ENCODE measurements around the gene ACTMAP. TPM values are rescaled to one million over a fixed set of nuclear protein-coding genes. Genes with fewer than 3 reads are reported as not detected.

Gene ACTMAP
- total and polyA plus RNA-seq, 2 of the 8 experiments (the other 6 are each of a cell fraction or from before 2014, with no cell fraction given), result 24.1 to 26.5 TPM

- Histone ChIP-seq H2BK120ac (replicated peaks; ENCODE audit: low read depth, low read length) (peak overlapping the region; percentile 82), H2BK5ac (ENCODE audit: low read depth, low read length) (peak overlapping the region; percentile 87), H3K27me3 (replicated peaks in 1 of 4; ENCODE audit: control insufficient read depth in 3 of 4, extremely low read depth in 1 of 4, insufficient read depth in 3 of 4, low read length in 3 of 4) (no peaks in the 10 kb centered on the region), H2AK5ac (ENCODE audit: low read depth, low read length) (peak overlapping the region; percentile 28; the same call in 1 of the 2 replicates), H3K9me3 (ENCODE audit: insufficient read depth in 2 of 2, low read depth in 1 of 2, low read length in 1 of 2) (no peaks in the 10 kb centered on the region), H3K56ac (replicated peaks; ENCODE audit: insufficient read length, low read depth, low read length) (no peak overlapping the region), H4K91ac (replicated peaks; ENCODE audit: insufficient read length, low read length) (peak overlapping the region; percentile 90), H2BK15ac (ENCODE audit: low read length) (peak overlapping the region; percentile 88; the same call in 1 of the 2 replicates), H3K23ac (ENCODE audit: insufficient read length) (no peak overlapping the region), H3K18ac (ENCODE audit: extremely low read depth, low read length) (peak overlapping the region; percentile 95), H2BK20ac (ENCODE audit: low read length) (no peak overlapping the region), H3K79me2 (ENCODE audit: control insufficient read depth in 1 of 2, insufficient read depth in 2 of 2, low read length in 2 of 2) (peaks cover 0 to 21% of the 10 kb centered on the region in 2 experiments; a peak in 3 of 4 replicates), H3K4me1 (replicated peaks in 1 of 4; ENCODE audit: control insufficient read depth in 3 of 4, insufficient read depth in 4 of 4, low read length in 3 of 4) (peaks cover 0 to 25% (median 15%) of the 10 kb centered on the region in 4 experiments; a peak in 6 of 7 replicates), H3K9ac (replicated peaks in 1 of 4; ENCODE audit: extremely low read depth in 1 of 4, low read depth in 3 of 4, low read length in 3 of 4) (peak overlapping the region in 1 of 4 experiments; percentile 73; a peak in 3 of 7 replicates), H3K14ac (ENCODE audit: insufficient read length) (no peak overlapping the region), H3K79me1 (ENCODE audit: low read depth, low read length) (peaks cover 12% of the 10 kb centered on the region), H3K23me2 (ENCODE audit: low read depth, low read length) (peaks cover 13% of the 10 kb centered on the region), H3K4me3 (ENCODE audit: extremely low read depth in 1 of 4, insufficient read depth in 2 of 4, low read depth in 3 of 4, low read length in 4 of 4) (peak overlapping the region in 1 of 4 experiments; percentile 70; a peak in 3 of 8 replicates), H4K20me1 (replicated peaks in 1 of 2; ENCODE audit: control insufficient read depth in 1 of 2, insufficient read depth in 2 of 2, low read length in 2 of 2) (peaks cover 6 to 14% of the 10 kb centered on the region in 2 experiments), H2AFZ (ENCODE audit: low read length) (no peak overlapping the region), H4K8ac (ENCODE audit: extremely low read depth, insufficient read depth, low read length) (peak overlapping the region; percentile 86), H3K36me3 (ENCODE audit: control insufficient read depth in 2 of 4, insufficient read depth in 4 of 4, low read length in 3 of 4) (peaks cover 0 to 15% (median 8%) of the 10 kb centered on the region in 4 experiments; a peak in 5 of 8 replicates), H3K27ac (ENCODE audit: low read depth, low read length) (peak overlapping the region; percentile 86; the same call in 1 of the 2 replicates), H3K4ac (replicated peaks; ENCODE audit: insufficient read length, low read depth, low read length) (peak overlapping the region; percentile 93), H4K5ac (ENCODE audit: insufficient read length, low read depth, low read length) (peak overlapping the region; percentile 78), H3K4me2 (ENCODE audit: insufficient read depth in 1 of 2, low read depth in 2 of 2, low read length in 2 of 2) (peak overlapping the region; percentile 89 to 94), H2BK12ac (ENCODE audit: low read depth, low read length) (peak overlapping the region; percentile 75)
- DNase-seq (ENCODE audit: low read depth in 1 of 2, low spot score in 2 of 2), result peak in 1 of 2 experiments; percentile 59
- POLR2A ChIA-PET (ENCODE audit: partially characterized antibody), result interaction anchor here (0.5 to 3.0 kb wide), 20 partner anchors 8 to 1191 kb away, joined by 3 to 24 read pairs (median 4); partner anchors contain the start of genes ACTMAP, COQ8B, EGLN2 and ITPKC
- CTCF ChIA-PET (ENCODE audit: partially characterized antibody), result interaction anchor here (0.9 to 3.2 kb wide), 7 partner anchors 10 to 470 kb away, joined by 3 to 15 read pairs (median 3); partner anchors contain the start of genes COQ8B and ITPKC
- FAIRE-seq, result no peak
- 0 out of 2 replicates have a peak, but pooled peaks have one; percentile 25 for TF ChIP-seq TAF1 (IDR thresholded peaks at IDR 0.05; ENCODE audit: low read depth, low read length)
- 0 out of 2 replicates have a peak, but pooled peaks have one; percentile 0 for TF ChIP-seq RBBP5 (IDR thresholded peaks at IDR 0.05; ENCODE audit: borderline replicate concordance, low read depth, low read length)
- TF ChIP-seq SP2 (IDR thresholded peaks at IDR 0.05; ENCODE audit: low read length), result no peak
- 65% methylated on average over 19 of the region's 24 CpGs; no CpG with 5 or more reads in 1 of the 2 experiments for WGBS, 2 experiments (ENCODE audit: extremely low coverage in 1 of 2, insufficient coverage in 1 of 2, insufficient read length in 1 of 2, insufficient replicate concordance in 2 of 2, low coverage in 1 of 2, low lambda C conversion rate in 2 of 2, missing lambda C conversion rate in 1 of 2)
Observed at GRCh38 chr19:40691421-40692211, 58.7 kb downstream of the ACTMAP start.

All from H1 (cell line).